NCI-H1930 (cell line): ENCODE data around the gene SMOC2.
"Not testable (repeated sequence)": the region's sequence is repeated elsewhere in the genome, so short reads cannot be mapped to it uniquely, and the experiment has no call there.

Experiments
- DNase-seq, 2 experiments: peaks; one replicate each; lab custom pipeline; 2025; lab: John Stamatoyannopoulos, UW

The SMOC2 gene

DNA sequence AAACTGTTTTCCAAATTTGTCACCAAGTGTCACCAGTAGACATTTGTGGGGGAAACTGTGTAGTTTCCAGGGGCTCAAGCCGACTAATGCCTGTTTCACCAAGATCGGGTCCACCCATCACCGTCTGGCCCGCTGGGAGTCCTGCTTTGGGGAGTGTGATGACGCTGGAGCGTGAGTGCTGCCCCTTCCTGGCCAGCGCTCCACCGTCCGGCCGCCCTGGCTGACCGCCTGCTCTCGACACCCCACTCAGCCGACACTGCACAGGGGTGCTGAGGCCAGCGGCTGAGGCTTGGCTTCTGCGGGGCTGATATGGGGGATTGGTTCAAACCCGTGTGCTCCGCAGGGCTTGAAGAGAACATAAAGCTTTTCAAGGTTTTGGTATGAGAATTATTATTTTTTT, 160.1 kb downstream of the SMOC2 start:
- no peak for DNase-seq

DNA sequence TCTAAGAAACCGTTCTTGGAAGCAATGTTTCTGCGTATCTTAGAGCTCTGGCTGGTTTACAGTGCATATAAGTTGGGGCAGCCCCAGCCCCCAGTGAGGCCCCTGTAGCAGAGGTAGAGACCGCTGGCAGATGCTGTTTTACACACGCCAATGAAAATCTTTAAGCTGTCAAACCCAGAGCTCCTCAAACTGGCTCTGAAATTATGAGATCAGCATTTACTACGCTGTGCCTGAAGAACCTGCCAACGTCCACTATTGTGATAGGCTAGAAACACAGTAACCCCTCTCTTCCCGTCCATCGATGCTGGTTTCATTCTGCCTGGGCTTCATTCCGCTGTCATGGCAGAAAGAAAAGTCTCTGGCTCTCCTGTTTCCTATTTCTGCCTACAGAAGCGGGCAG, 160.6 kb downstream of the SMOC2 start:
- DNase-seq = no peak

DNA sequence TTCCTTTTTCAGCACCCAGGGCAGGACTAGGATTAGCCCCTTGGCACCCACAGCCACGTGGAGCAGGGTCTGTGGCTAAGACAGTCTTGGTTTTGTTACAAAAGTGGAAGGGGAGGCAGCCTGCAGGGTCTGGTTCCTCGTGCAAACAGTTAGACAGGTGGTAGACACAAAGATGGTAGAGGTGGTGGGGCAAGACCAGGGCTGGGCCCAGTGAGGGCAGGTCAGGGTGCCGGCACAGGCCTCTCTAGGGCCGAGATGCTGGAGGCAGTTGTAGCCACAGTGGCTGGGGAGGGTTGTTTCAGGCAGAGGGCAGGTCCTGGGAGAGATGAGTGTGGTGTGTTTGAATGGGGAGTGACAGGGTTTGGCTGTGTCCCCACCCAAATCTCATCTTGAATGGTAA, 161.6 kb downstream of the SMOC2 start:
- no peak for DNase-seq

DNA sequence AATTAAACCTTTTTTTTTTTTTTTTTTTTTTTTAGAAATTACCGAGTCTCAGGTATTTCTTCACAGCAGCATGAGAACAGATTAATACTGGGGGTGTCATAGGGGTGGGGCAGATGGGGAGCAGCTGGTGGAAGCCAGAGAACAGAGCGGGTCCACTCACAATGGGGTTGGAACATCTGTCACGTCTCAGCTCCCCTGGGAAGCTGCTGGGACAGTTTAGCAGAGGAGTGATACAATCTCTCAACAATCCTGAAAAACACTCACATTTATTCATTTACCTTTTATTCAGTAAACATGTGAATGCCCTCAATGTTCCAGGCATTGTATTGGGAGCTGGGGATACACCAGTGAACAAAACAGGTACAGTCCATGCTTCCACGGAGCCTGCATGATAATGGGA, 162.2 kb downstream of the SMOC2 start:
- no peak for DNase-seq

DNA sequence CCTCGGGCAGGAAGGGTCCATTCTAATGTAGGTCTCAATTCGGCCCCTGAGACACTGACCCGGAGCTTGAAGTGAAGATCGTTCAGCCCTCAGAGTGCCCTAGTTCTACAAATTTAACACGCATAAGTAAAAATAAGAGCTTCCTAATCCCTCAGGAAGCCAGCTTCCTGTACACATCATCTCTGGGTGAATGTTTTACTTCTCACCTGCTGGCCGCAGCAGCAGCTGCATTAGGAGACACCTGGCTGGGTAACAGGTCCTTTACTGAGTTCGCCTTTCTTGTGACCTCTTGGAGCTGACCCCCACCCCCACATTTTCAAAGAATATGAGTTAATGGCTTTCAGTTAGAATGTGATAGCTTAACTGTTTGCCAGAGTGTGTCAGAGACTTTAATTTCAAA, 165.0 kb downstream of the SMOC2 start:
- DNase-seq = no peak

DNA sequence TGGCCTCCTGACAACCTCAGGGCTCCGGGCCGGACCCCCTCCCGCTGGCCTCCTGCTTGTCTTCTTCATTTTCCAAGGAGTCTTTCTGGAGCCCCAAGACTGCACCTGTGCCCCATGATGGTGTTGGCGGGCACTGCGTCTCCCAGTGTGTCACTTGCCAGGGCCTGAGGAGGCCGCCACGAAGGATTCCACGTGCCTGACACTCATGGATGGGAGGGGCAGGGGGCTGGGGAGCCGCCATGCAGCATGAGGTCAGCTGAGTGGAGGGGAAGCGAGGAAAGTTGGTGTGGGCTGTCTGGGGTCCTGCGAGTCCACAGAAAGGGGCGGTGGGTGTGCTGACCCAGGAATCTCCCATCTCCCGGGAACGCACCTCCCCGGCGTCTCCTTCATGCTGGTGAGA, 165.7 kb downstream of the SMOC2 start:
- no peak for DNase-seq

DNA sequence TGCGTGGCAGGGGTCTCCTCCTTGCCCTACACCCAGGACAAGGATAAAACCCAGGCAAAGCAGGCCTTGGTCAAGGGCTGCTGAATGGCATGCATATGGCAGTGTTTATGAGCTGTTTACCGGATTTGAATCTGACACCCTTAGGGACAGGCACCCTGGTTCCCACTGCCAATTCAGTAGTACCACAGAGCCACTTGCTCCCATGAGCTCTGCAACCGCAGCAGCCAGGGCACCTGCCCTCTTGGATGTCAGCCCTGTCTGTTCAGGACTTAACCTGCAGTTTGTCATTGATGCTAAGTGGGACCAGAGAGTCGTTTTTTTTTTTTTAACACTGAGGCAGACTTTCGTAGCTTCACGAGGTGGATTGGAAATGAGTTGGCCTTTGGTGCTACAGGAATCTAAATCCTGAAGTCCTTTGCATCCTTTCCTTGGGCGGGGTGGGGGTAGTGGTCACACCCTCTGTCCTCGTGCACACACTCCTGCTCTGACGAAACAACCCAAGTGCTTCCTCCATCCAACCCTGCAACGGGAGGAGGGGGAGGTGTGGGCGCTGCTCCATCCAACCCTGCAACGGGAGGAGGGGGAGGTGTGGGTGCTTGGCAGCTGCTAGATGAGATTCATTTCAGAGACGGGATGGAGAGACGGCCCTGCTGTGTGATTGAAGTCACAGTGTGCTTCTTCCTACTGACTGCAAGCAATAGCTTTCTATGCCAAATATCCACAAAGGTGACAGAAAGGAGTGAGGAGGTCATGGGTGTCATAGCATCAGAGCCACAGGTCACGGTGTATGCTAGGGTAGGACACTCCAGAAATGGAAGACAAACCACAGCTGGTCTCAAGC, 166.5 kb downstream of the SMOC2 start:
- no peak for DNase-seq

DNA sequence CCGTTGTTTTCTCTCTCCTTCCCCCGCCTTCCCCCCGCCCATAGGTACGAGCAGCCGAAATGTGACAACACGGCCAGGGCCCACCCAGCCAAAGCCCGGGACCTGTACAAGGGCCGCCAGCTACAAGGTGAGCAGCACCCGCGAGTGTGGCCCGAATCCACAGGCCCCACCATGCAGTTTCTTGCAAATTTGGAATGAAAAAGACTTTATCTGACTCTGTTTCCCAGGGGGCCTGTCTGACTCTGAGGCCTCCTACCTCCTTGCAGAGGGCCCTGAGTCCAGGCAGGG, 167.1 kb downstream of the SMOC2 start:
- no peak for DNase-seq

DNA sequence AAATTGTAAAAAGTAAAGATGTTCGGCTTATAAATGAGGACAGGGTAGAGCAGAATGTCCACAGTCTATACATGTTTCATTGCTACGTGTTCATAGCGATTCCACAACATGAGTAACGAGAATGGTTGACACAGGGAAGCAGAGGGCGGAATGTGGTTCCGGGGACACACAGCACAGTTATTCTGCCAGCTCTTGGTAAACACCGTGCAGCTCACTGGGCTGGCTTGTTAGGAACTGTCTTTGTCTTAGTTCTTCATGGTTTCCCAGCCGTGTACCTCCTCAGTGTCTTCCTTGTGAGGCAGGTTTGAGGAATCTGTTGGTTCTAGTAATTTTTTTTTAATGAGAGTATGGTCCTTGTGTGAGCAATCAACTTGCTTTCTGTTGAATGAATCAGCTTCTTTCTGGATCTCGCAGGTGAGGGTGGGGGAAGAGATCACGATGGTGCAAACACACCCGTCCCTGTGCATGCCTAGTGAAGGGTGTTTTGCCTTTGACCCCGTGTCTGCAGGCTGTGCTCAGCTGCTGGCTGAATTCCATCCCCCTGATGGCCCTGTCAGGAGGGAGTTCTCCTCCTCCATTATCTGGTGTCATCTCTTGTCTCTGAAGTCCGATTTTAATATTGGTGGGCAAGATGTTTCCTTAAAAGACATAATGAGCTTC, 168.2 kb downstream of the SMOC2 start:
- no peak for DNase-seq

DNA sequence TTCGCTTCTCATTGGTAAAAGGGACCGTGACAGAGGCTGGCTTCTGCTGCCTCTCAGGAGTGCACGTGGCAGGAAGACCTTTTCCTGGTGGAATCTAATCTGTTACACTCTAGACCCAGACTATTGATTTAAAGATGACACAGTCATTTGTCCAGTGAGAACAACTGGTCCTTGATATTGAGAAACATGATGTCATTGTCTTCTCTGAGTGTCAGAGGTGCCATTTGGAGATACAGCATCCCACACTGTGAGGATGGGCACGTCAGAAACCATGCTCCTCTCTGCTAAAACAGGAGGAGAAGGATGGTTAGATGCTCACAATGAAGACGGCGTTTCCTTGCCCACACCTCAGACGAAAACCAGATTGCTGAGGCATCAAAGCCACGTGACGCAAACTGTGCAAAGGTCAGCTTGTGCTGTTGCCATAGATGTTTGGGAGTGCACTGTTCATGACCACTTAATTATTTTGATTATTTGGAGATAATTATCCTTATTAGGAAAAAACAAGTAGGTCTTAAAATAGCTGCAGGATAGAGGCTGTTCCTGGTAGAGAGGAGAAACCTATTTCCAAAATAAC, 169.0 kb downstream of the SMOC2 start:
- DNase-seq = no peak

DNA sequence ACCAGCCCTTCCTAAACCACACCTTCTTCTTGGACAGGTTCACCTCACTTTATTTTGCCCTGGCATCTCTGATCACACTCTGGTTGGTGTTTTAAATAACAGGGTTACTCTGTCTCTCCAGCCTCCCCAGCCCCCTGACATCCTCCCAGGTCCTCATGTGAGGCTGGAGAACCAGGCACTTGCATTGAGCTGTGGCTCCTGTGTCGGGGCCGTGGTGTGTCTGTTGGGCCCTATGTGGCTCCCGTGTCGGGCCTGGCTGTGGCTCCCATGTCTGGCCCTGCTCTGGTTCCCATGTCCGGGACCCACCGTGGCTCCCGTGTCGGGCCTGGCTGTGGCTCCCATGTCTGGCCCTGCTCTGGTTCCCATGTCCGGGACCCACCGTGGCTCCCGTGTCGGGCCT, 170.0 kb downstream of the SMOC2 start:
- not testable (repeated sequence) for DNase-seq

DNA sequence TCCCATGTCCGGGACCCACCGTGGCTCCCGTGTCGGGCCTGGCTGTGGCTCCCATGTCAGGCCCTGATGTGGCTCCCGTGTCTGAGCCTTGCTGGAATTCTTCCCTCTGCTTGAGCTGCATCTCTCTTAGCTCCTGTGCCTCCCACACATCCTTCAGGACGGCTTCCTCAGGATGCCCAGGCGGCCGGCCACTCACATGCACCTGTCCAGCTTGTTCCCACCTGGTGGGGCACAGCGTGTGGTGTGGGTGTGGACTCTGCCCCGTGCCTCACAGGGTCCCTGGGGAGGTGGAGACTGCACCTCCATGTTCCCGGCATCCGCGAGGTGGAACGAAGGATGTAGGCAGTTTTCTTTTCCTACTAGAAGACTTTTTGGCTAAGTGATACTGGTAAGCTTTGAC, 170.7 kb downstream of the SMOC2 start:
- no peak for DNase-seq

DNA sequence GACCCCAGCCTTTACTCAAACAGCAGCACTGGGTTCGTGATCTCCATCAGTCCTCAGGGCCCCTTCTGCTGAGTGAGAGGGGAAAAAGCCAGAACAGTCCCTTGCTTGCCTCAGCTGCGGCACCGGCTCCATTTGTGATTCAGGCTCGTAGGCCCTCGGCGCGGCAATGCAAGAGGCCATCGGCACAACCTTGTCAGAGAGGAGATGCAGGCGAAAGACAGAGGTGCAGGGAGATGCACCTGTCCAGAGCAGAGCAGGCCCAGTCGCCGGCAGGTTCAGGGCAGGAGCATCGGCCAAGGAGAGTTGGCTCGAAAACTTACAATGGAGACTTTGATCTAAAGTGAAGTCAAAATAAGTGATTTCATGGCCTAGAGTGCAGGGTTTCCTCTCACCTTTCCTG, 171.6 kb downstream of the SMOC2 start:
- no peak for DNase-seq

DNA sequence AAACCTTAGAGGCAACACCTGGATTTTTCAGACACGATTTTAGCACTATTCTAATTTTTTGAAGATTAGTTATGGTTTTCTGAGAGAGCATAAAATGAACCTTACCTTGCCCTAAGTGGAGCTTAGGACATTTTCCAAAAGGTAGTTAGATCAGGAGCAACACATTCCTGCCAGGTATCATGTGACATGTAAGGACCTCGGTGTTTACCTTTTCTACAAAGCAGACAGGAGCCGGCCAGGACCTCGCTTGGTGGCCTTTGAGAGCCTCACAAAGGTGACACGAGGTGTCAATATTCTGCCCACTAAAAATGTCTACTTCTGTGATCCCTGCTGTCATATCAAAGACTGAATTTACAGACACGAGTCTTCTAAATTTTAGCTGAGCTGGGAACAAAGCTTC, 174.9 kb downstream of the SMOC2 start:
- DNase-seq = no peak

DNA sequence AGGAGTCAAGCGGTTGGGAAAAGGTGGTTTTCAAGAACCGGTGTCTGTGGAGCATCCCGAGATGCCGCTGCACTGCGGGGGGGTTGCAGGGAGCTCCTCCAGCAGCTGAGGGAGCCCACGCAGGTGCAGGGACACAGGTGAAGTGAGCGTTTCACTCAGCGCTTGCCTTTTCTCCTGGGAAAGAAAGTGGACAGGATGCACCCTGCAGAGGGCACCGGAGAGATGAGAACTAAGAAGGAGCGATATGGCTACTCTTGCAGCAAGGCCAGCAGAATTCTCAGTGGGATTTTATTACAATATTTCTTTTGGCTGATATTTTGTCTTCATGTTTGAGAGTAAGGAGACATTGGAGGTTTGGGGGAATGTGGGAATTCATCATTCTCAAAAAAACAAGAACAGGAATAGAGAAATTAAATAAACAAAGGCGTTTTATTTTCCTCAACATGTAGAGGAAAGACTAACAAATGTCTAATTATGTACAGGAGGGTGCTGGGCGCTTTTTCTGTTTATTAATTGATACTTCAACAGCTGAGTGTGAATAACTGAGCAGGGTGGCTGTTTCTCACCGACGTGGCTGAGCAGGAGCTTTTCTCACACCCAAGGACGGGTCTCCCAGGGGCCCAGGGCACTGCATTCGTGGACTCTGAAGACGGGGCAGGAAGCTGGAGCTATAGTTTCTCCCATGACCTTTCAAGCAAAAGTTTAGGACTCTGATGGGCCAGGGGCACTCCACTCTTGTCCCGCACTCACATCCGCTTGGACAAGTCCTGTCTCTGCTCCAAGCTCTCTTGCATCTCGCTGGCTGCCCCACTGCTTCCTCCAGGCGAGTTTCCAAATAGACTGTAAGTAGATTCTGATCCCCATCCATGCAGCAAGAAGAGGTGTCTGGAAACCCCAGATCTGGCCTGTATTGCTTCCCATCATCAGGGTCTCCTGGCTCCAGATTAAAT, 176.1 kb downstream of the SMOC2 start:
- DNase-seq = no peak

DNA sequence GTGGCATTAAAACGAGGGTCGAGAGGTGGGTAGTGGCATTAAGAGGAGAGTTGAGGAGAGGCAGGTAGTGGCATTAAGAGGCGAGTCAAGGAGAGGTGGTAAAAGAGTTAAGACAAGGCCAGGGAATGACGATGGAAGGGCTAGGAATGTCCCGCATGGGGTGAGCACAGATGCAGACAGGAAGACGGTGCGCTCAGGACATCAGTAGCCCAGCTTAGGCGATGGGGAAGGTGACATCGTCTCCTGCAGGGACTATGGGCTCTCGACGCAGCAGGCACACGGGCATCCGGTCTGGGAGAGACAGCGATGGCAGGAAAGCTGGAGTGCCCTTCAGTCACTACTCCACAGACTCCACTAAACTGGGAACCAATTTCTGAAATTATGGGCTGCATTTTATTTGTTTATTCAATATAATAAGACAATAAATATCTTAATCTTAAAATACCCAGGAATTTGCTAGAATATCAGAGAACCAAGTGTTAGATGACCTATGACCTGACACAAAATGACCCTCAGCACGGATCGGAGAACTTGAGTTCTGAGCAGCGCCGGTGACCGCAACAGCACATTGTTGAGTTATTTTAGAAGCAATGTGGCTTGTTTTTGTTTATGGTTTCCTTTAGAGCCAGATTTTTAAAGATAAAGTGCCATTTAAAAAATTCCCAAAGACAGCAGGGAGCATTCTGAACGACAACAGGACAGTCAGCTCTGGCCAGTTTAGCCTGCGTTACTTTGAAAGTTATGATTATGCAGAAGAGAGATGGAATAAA, 177.7 kb downstream of the SMOC2 start:
- no peak for DNase-seq

DNA sequence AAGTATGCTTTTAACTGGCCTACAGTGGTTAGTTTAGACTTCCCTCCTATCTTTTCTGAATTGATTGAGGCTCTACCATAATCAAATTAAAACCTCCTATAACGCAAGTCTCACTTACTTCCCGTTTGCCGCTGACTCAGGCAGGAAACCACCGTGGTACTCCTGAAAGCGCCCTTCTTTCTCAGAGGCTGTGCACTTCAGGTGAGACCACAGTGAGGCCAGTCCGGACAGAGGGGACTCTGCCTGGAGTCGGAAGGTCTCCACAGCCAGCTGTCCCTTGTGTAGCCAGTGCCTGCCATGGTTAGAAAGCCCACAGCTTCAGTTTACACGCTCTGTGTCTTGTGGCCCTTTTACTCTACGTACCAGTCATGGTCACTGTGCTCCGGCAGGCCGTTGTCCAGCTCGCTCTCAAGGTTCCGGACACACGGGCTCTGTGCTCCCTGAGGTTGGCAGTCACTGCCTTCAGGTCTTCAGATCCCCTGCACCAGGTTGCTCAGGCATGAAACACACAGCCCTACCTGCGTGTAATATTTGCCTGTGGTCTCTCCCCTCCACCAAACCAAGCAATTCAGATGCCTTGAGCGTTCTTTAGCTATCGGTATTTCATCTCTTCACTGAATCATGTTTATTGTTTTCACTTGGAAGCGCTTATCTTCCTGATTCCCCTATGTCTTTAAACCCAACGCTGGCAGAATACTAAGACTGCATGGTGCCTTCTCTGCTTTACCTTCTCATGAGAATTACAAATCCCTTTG, 178.8 kb downstream of the SMOC2 start:
- DNase-seq = no peak

DNA sequence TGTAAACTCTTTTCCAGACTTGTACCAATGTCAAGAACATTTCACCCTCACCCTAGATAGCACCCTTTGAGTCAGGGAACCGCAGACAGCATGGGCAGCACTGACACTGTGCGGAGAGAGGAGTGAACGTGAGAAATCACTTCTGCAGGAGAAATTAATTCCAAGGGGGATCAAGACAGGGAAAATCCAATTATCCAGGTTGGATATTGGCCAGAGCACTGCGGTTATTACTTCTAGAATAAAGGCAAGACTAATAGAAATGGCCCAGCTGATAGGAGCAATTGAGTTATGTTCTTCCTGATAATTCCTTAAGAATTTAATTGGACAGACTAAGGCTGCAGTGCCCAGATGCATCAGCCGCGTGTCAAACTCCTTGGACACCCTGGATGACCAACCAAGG, 179.6 kb downstream of the SMOC2 start:
- no peak for DNase-seq

DNA sequence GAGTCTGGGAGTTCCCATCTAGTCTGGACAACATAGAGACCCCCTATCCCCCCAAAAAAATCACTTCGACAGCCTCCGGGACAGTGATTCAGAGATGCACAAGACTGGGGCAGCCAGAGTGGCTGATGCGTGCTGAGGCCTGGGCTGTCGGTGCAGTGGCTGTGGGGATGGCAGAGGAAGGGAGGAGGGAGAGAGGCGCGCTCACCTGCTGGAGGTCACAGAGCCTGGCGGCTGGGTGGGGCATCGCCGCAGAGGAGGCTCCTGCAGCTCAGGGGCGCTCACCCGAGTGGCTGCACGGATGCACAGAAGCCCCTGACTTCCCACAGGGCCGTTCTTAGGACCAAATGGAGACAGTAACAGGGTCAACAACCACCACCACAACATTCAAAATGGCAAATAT, 182.8 kb downstream of the SMOC2 start:
- no peak for DNase-seq

DNA sequence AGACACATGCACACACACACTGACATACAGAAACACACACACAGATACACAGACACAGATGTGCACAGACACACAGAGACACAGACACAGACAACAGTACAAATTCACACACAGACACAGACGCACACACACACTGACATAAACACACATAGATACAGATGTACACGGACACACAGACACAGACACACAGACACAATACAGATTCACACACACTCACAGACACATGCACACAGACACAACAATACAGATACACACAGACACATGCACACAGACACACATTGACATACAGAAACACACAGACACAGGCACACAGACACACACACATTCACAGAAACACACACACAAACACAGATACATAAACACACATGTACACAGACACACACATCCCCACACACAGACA, 183.6 kb downstream of the SMOC2 start:
- no peak for DNase-seq

DNA sequence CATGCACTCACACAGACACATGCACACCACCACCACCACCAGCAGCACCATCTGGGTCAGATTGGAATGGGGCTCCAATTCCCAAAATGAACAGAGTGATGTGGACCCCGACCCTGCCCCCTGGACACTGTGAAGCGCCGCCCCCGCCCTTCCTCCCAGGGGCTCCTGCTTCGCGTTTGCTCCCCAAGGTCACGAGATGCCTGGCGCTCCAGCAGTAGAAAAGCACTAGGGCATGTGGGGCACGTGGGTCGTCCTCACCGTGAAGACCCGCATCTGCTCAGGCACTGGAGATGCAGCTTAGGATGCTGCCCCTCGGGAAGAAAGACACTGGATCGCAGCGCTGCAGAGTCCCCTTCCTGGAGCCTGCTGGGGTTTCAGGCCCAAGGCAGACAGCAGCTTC, 184.0 kb downstream of the SMOC2 start:
- DNase-seq = no peak
